Peyer's patch (tissue), 4 donors: ENCODE data around the gene MAGI3. TPM values are rescaled to one million over a fixed set of nuclear protein-coding genes. Genes with fewer than 3 reads are reported as not detected.

Source experiments
- DNase-seq, 3 donors: peaks; one replicate each; pipeline ENCODE4 v3.0.0-alpha.2; 2017 to 2019
- H3K27ac ChIP-seq, 4 donors: fragments of 200-600 bp; sonication (generic); one replicate each; pipeline ENCODE4 v1.5.1; 2016 to 2019
- H3K27me3 ChIP-seq, 2 donors: fragments of 200-600 bp; sonication (generic); one replicate each; pipeline ENCODE4 v1.5.1; 2019
- H3K36me3 ChIP-seq, 3 donors: fragments of 200-600 bp; sonication (generic); one replicate each; pipeline ENCODE4 v1.5.1; 2016 to 2019
- H3K4me1 ChIP-seq, 4 donors: fragments of 200-600 bp; sonication (generic); one replicate each; pipeline ENCODE4 v1.5.1; 2016 to 2019
- H3K4me3 ChIP-seq, 4 donors: fragments of 200-600 bp; sonication (generic); 1 replicate in 3 of 4; 2 replicates in 1 of 4; pipeline ENCODE4 v1.5.1; 2016 to 2019; ENCODE audit warnings: mild to moderate bottlenecking in 1 of 4
- H3K9me3 ChIP-seq, 4 donors: fragments of 200-600 bp; sonication (generic); one replicate each; pipeline ENCODE4 v1.5.1; 2016 to 2019; ENCODE audit warnings: mild to moderate bottlenecking in 1 of 4
- CTCF ChIP-seq, 6 experiments: fragments of 450-650 bp in 4 of 6; fragments of 200-600 bp in 2 of 6; sonication (generic) in 1 of 6; IDR thresholded peaks; one replicate each; pipeline ENCODE4 v1.5.1; 2017 to 2019; ENCODE audit warnings: antibody characterized with exemption in 6 of 6, mild to moderate bottlenecking in 3 of 6, moderate library complexity in 1 of 6
- POLR2A ChIP-seq, 2 donors: fragments of 450-650 bp; IDR thresholded peaks; one replicate each; pipeline ENCODE4 v1.5.1; 2017; ENCODE audit warnings: antibody characterized with exemption in 2 of 2, mild to moderate bottlenecking in 2 of 2, moderate library complexity in 2 of 2
- total RNA-seq, 4 donors: library from RNA; depleted of rRNA; stranded (reverse); fragments of >200 nt; gene quantifications; one replicate each; pipeline ENCODE4 v1.1.0, GENCODE V29; 2016

The MAGI3 gene
- total RNA-seq, 4 donors from 2014 or later: 60.2 to 120 (median 103) TPM

GRCh38 chr1:113394043-113394862, 3.9 kb downstream of the MAGI3 start:
- H3K36me3 ChIP-seq: no peaks in the 10 kb centered on the region
- no peaks in the 10 kb centered on the region for H3K4me1 ChIP-seq
- H3K27ac ChIP-seq: peak overlapping the region in 3 of 4 donors; percentile 20 to 55 (median 42)
- no peaks in the 10 kb centered on the region for H3K9me3 ChIP-seq
- TF ChIP-seq CTCF (IDR thresholded peaks at IDR 0.05): no peak
- TF ChIP-seq POLR2A (IDR thresholded peaks at IDR 0.05): no peak
- DNase-seq: no peak
- H3K27me3 ChIP-seq: no peaks in the 10 kb centered on the region
- H3K4me3 ChIP-seq: peak overlapping the region in 2 of 4 donors; percentile 89 to 93

GRCh38 chr1:113394863-113395259, 4.5 kb downstream of the MAGI3 start:
- H3K27ac ChIP-seq: peak overlapping the region in 2 of 4 donors; percentile 42 to 55
- DNase-seq: no peak
- no peaks in the 10 kb centered on the region for H3K27me3 ChIP-seq
- H3K4me1 ChIP-seq: no peaks in the 10 kb centered on the region
- H3K36me3 ChIP-seq: no peaks in the 10 kb centered on the region
- H3K9me3 ChIP-seq: no peaks in the 10 kb centered on the region
- TF ChIP-seq POLR2A (IDR thresholded peaks at IDR 0.05) (no peak), CTCF (IDR thresholded peaks at IDR 0.05) (no peak)
- H3K4me3 ChIP-seq: peak overlapping the region in 2 of 4 donors; percentile 89 to 93

- Histone ChIP-seq H3K9me3 (no peaks in the 10 kb centered on the region), H3K27me3 (no peaks in the 10 kb centered on the region), H3K4me1 (no peaks in the 10 kb centered on the region), H3K4me3 (no peak overlapping the region), H3K27ac (no peak overlapping the region), H3K36me3 (no peaks in the 10 kb centered on the region)
- no peak for TF ChIP-seq POLR2A (IDR thresholded peaks at IDR 0.05)
- no peak for TF ChIP-seq CTCF (IDR thresholded peaks at IDR 0.05)
- DNase-seq: no peak
These were observed 5.8 kb downstream of the MAGI3 start for GRCh38 chr1:113396102-113396501.

GRCh38 chr1:113396585-113396984, 6.3 kb downstream of the MAGI3 start:
- Histone ChIP-seq H3K4me1 (no peaks in the 10 kb centered on the region), H3K27me3 (no peaks in the 10 kb centered on the region), H3K4me3 (no peak overlapping the region), H3K36me3 (no peaks in the 10 kb centered on the region), H3K9me3 (no peaks in the 10 kb centered on the region), H3K27ac (no peak overlapping the region)
- DNase-seq: no peak
- TF ChIP-seq POLR2A (IDR thresholded peaks at IDR 0.05) (no peak), CTCF (IDR thresholded peaks at IDR 0.05) (no peak)

GRCh38 chr1:113399062-113399583, 8.8 kb downstream of the MAGI3 start:
- H3K27ac ChIP-seq: no peak overlapping the region
- no peaks in the 10 kb centered on the region for H3K9me3 ChIP-seq
- no peak for TF ChIP-seq POLR2A (IDR thresholded peaks at IDR 0.05)
- no peak for TF ChIP-seq CTCF (IDR thresholded peaks at IDR 0.05)
- H3K4me3 ChIP-seq: no peak overlapping the region
- DNase-seq: no peak
- H3K36me3 ChIP-seq: no peaks in the 10 kb centered on the region
- H3K4me1 ChIP-seq: no peaks in the 10 kb centered on the region
- no peaks in the 10 kb centered on the region for H3K27me3 ChIP-seq
